Activated CD4-positive, alpha-beta T cell treated with anti-CD3 and anti-CD28 coated beads, Interleukin-2, amount 10 ng/mL, durations not matched to agents 7 days and 5 days (primary cell): ENCODE results near the gene OTOF. TPM values are rescaled to one million over a fixed set of nuclear protein-coding genes. Genes with fewer than 3 reads are reported as not detected.

Experiments
- CTCF ChIA-PET: fragments of 350-600 bp; sonication (Branson Sonifier 250); formaldehyde crosslinking; loops from one replicate; lab custom pipeline; 2021; ENCODE audit warnings: antibody characterized with exemption; lab: Charles Lee
- POLR2A ChIA-PET: fragments of 350-600 bp; sonication (Branson Sonifier 250); formaldehyde crosslinking; loops from one replicate; lab custom pipeline; 2021; ENCODE audit warnings: antibody characterized with exemption; lab: Charles Lee
- DNase-seq: peaks from one replicate; pipeline ENCODE4 v3.0.0-alpha.2; 2020
- H3K27ac Mint-ChIP-seq: one replicate; pipeline ENCODE4 v1.8.0; 2021; ENCODE audit warnings: mild to moderate bottlenecking, moderate library complexity, mixed read lengths
- H3K27me3 Mint-ChIP-seq: one replicate; pipeline ENCODE4 v1.8.0; 2021; ENCODE audit warnings: mixed read lengths
- H3K36me3 Mint-ChIP-seq: one replicate; pipeline ENCODE4 v1.8.0; 2021; ENCODE audit warnings: low read depth, mixed read lengths
- H3K4me1 Mint-ChIP-seq: one replicate; pipeline ENCODE4 v1.8.0; 2021; ENCODE audit warnings: mixed read lengths
- H3K4me3 Mint-ChIP-seq: one replicate; pipeline ENCODE4 v1.8.0; 2021; ENCODE audit warnings: mild to moderate bottlenecking, moderate library complexity, mixed read lengths
- H3K9me3 Mint-ChIP-seq: one replicate; pipeline ENCODE4 v1.8.0; 2021; ENCODE audit warnings: mixed read lengths
- total RNA-seq, 2 experiments: library from RNA; stranded (reverse); gene quantifications; one replicate each; pipeline ENCODE4 v1.2.3, GENCODE V29; 2021

Gene OTOF
- total RNA-seq, 2 experiments from 2014 or later = 11.7 to 12.3 TPM

GRCh38 chr2:26494891-26495290, 17.0 kb upstream of the OTOF start:
- Mint-ChIP-seq H3K9me3 (no peaks in the 10 kb centered on the region), H3K4me1 (peaks cover 8% of the 10 kb centered on the region), H3K27ac (no peak overlapping the region), H3K36me3 (no peaks in the 10 kb centered on the region), H3K27me3 (peaks cover 9% of the 10 kb centered on the region), H3K4me3 (no peak overlapping the region)
- ChIA-PET CTCF (no interaction called here), POLR2A (no interaction called here)
- DNase-seq = no peak

GRCh38 chr2:26494199-26494598, 16.3 kb upstream of the OTOF start:
- peak overlapping the region; percentile 71 for H3K27ac Mint-ChIP-seq
- no peak overlapping the region for H3K4me3 Mint-ChIP-seq
- CTCF ChIA-PET = interaction anchor here (3.2 kb wide), 1 partner anchor 8 kb away, joined by 10 read pairs; no protein-coding TSS in a partner anchor

DNA sequence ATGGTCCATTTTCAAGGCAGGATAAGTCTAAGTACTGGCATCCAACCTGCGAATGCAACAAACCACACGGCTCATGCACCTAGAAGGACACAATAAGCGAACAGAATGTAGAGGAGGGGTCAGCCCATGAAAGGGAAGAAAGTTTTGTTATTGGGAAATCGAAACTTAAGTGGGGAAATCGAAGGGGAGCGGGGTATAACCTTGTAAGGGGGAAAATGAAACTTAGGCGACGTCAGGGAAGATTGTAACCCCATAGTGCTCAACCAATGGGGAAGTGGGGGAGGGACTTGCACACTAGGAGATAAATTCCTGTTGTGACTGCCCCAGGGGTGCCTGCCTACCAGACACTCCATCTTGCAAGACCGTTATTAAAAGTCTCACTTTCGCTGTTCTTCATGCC, 15.6 kb upstream of the OTOF start:
- H3K4me1 Mint-ChIP-seq = peaks cover 8% of the 10 kb centered on the region

More at GRCh38 chr2:26494199-26494598, 16.3 kb upstream of the OTOF start:
- Mint-ChIP-seq H3K27me3 (peaks cover 9% of the 10 kb centered on the region), H3K9me3 (no peaks in the 10 kb centered on the region), H3K4me1 (peaks cover 8% of the 10 kb centered on the region), H3K36me3 (no peaks in the 10 kb centered on the region)
- POLR2A ChIA-PET = no interaction called here
- no peak for DNase-seq

GRCh38 chr2:26492749-26493515, 15.0 kb upstream of the OTOF start:
- no peak overlapping the region for H3K4me3 Mint-ChIP-seq
- no peaks in the 10 kb centered on the region for H3K36me3 Mint-ChIP-seq
- no peaks in the 10 kb centered on the region for H3K9me3 Mint-ChIP-seq
- no peak for DNase-seq
- peaks cover 8% of the 10 kb centered on the region for H3K4me1 Mint-ChIP-seq
- peaks cover 3% of the 10 kb centered on the region for H3K27me3 Mint-ChIP-seq
- ChIA-PET POLR2A (no interaction called here), CTCF (interaction anchor here (0.6 to 3.2 kb wide), 3 partner anchors 10 to 222 kb away, joined by 3 to 10 read pairs (median 8); partner anchors contain the start of gene OTOF)
- H3K27ac Mint-ChIP-seq = peak overlapping the region; percentile 71

More for the DNA sequence above, 15.6 kb upstream of the OTOF start:
- Mint-ChIP-seq H3K27me3 (peaks cover 4% of the 10 kb centered on the region), H3K27ac (peak overlapping the region; percentile 71), H3K4me3 (no peak overlapping the region), H3K9me3 (no peaks in the 10 kb centered on the region), H3K36me3 (no peaks in the 10 kb centered on the region)
- CTCF ChIA-PET = interaction anchor here (0.6 to 3.2 kb wide), 3 partner anchors 9 to 222 kb away, joined by 3 to 10 read pairs (median 8); partner anchors contain the start of gene OTOF
- POLR2A ChIA-PET = no interaction called here
- DNase-seq = peak; percentile 19

DNA sequence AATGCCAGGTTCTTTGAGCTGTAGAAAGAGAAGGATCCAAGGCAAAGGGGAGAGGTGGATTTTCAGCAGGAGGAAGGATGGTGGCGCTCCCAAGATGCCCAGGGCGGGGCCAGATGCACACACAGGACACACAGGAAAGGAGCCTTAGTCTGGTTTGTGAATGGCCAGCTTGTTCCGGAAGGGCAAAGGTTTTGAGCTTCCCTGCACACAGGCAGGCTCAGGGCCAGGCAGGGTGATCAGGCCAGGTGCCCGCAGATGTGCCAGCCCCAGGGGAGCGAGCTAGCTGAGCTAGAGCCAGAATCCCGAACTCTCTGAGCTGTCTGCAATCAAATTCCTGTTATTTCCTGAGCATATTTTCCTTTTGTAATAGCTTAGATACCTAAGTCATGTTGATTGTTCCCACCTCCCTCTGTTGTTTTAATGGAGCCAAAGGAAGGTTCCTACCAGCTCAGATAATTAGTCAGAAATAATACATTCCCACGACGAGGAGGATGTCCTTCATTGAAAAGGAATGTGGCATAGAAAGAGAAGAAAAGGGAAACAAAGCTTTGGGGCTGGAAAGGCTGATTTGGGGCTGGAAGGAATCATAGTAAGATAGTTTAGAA, 13.7 kb upstream of the OTOF start:
- peaks cover 13% of the 10 kb centered on the region for H3K4me1 Mint-ChIP-seq
- no peaks in the 10 kb centered on the region for H3K36me3 Mint-ChIP-seq
- CTCF ChIA-PET = interaction anchor here (0.9 to 3.2 kb wide), 3 partner anchors 11 to 14 kb away, joined by 3 to 10 read pairs (median 8); partner anchors contain the start of gene OTOF
- POLR2A ChIA-PET = interaction anchor here (0.6 kb wide), 1 partner anchor 27 kb away, joined by 3 read pairs; no protein-coding TSS in a partner anchor
- no peak overlapping the region for H3K4me3 Mint-ChIP-seq
- H3K27ac Mint-ChIP-seq = no peak overlapping the region
- H3K9me3 Mint-ChIP-seq = no peaks in the 10 kb centered on the region
- H3K27me3 Mint-ChIP-seq = no peaks in the 10 kb centered on the region
- DNase-seq = no peak

GRCh38 chr2:26489213-26489850, 11.4 kb upstream of the OTOF start:
- Mint-ChIP-seq H3K4me3 (no peak overlapping the region), H3K27ac (no peak overlapping the region), H3K36me3 (no peaks in the 10 kb centered on the region), H3K4me1 (peaks cover 16% of the 10 kb centered on the region), H3K9me3 (no peaks in the 10 kb centered on the region), H3K27me3 (no peaks in the 10 kb centered on the region)
- no peak for DNase-seq
- ChIA-PET POLR2A (no interaction called here), CTCF (no interaction called here)

DNA sequence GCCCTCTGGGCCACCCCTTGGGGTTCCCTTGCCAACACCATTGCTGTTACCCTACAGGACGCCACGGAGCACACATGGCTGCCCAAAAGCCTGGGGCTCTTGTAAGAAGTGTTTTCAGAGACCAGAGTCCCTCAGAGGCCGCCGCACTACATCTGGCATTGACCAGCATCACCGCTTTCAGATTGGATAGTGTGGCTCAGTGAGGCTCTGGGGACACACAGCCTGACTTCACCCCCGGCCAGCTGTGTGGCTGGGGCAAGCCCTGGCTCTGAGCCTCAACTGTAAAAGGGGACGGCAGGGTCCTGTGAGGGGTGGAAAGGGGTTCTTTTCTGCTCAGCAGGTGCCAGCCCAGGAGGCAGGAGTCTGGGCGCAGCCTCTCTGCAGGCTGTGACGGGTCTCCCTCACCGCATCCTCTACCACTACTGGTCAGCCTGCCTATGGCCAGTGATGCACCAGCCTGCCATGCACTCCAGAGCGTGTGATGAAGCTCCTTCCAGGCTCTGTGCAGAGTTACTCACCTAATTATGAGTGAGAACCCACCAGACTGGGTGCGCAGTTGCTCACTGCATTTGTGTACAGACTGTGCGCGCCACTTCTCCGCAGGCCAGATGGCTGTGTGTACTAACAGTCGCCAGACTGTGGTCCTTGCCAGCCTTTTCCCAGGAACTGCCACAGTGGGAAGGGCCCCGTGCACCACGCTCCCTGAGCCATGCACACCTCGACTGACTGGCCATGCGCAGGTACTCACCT, 10.7 kb upstream of the OTOF start:
- ChIA-PET CTCF (no interaction called here), POLR2A (no interaction called here)
- Mint-ChIP-seq H3K9me3 (no peaks in the 10 kb centered on the region), H3K4me1 (peaks cover 11% of the 10 kb centered on the region), H3K36me3 (no peaks in the 10 kb centered on the region), H3K4me3 (no peak overlapping the region), H3K27ac (no peak overlapping the region), H3K27me3 (no peaks in the 10 kb centered on the region)
- no peak for DNase-seq

DNA sequence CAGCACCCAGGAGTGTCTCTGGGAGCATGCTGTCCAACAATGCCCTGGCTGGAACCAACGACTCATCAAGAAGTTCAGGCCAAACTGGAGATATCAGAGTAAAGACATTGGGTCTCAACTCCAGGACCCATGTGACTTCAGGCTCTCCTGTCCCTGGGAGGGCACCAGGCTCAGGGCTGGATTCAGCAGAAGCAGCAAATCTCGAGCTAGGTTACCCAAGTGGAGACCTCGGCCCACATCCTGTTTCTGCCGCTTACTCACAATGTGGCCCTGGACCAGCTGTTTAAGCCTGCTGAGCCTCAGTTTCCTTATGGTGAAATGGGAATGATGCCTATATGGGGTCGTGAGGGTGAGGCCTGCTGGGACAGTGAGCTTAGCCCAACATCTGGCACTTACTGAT, 9.3 kb upstream of the OTOF start:
- H3K4me3 Mint-ChIP-seq = no peak overlapping the region
- POLR2A ChIA-PET = no interaction called here
- H3K4me1 Mint-ChIP-seq = peaks cover 8% of the 10 kb centered on the region
- no peaks in the 10 kb centered on the region for H3K27me3 Mint-ChIP-seq
- CTCF ChIA-PET = interaction anchor here (0.9 to 1.4 kb wide), 4 partner anchors 9 to 17 kb away, joined by 3 to 5 read pairs (median 4); partner anchors contain the start of gene OTOF
- H3K27ac Mint-ChIP-seq = no peak overlapping the region
- no peaks in the 10 kb centered on the region for H3K36me3 Mint-ChIP-seq
- DNase-seq = no peak
- H3K9me3 Mint-ChIP-seq = no peaks in the 10 kb centered on the region

GRCh38 chr2:26486789-26487188, 8.9 kb upstream of the OTOF start:
- H3K27ac Mint-ChIP-seq = no peak overlapping the region
- H3K4me3 Mint-ChIP-seq = no peak overlapping the region
- H3K36me3 Mint-ChIP-seq = no peaks in the 10 kb centered on the region
- ChIA-PET CTCF (interaction anchor here (0.9 to 1.4 kb wide), 3 partner anchors 9 to 17 kb away, joined by 3 to 5 read pairs (median 4); partner anchors contain the start of gene OTOF), POLR2A (no interaction called here)
- no peak for DNase-seq
- no peaks in the 10 kb centered on the region for H3K9me3 Mint-ChIP-seq
- peaks cover 8% of the 10 kb centered on the region for H3K4me1 Mint-ChIP-seq
- H3K27me3 Mint-ChIP-seq = no peaks in the 10 kb centered on the region

GRCh38 chr2:26485725-26486418, 7.9 kb upstream of the OTOF start:
- Mint-ChIP-seq H3K36me3 (no peaks in the 10 kb centered on the region), H3K4me3 (no peak overlapping the region), H3K27me3 (no peaks in the 10 kb centered on the region), H3K27ac (no peak overlapping the region), H3K4me1 (peaks cover 8% of the 10 kb centered on the region), H3K9me3 (no peaks in the 10 kb centered on the region)
- ChIA-PET CTCF (interaction anchor here (0.6 kb wide), 1 partner anchor 735 kb away, joined by 4 read pairs; no protein-coding TSS in a partner anchor), POLR2A (no interaction called here)
- no peak for DNase-seq

GRCh38 chr2:26485099-26485498, 7.2 kb upstream of the OTOF start:
- no peaks in the 10 kb centered on the region for H3K36me3 Mint-ChIP-seq
- H3K4me1 Mint-ChIP-seq = peaks cover 8% of the 10 kb centered on the region
- no peak overlapping the region for H3K27ac Mint-ChIP-seq
- no peaks in the 10 kb centered on the region for H3K27me3 Mint-ChIP-seq
- ChIA-PET POLR2A (no interaction called here), CTCF (no interaction called here)
- no peaks in the 10 kb centered on the region for H3K9me3 Mint-ChIP-seq
- no peak overlapping the region for H3K4me3 Mint-ChIP-seq
- DNase-seq = no peak

GRCh38 chr2:26484579-26484978, 6.7 kb upstream of the OTOF start:
- Mint-ChIP-seq H3K4me3 (no peak overlapping the region), H3K36me3 (no peaks in the 10 kb centered on the region), H3K27me3 (no peaks in the 10 kb centered on the region), H3K4me1 (peaks cover 8% of the 10 kb centered on the region), H3K27ac (no peak overlapping the region), H3K9me3 (no peaks in the 10 kb centered on the region)
- CTCF ChIA-PET = no interaction called here
- no peak for DNase-seq
- POLR2A ChIA-PET = no interaction called here
